CD4-positive, alpha-beta T cell treated with Interleukin-4 for 4 hours (primary cell): Measurements from ENCODE around the gene IGLL1.
"Not testable (repeated sequence)": the region's sequence is repeated elsewhere in the genome, so short reads cannot be mapped to it uniquely, and the experiment has no call there.

Experiments
- DNase-seq: peaks from one replicate; pipeline ENCODE4 v3.0.0-alpha.2; 2020

IGLL1 gene

GRCh38 chr22:23591201-23591791, 11.2 kb upstream of the IGLL1 start:
- peak; percentile 31 for DNase-seq

- DNase-seq: no peak
Measured at GRCh38 chr22:23583836-23584235, 3.7 kb upstream of the IGLL1 start.

GRCh38 chr22:23583153-23583552, 3.1 kb upstream of the IGLL1 start:
- no peak for DNase-seq

- DNase-seq: no peak
Measured at GRCh38 chr22:23581260-23581650, 1.2 kb upstream of the IGLL1 start.

GRCh38 chr22:23580576-23581259, 628 bp upstream of the IGLL1 start:
- DNase-seq: no peak

- DNase-seq: no peak
Measured at GRCh38 chr22:23579280-23579679, 810 bp downstream of the IGLL1 start.

GRCh38 chr22:23578306-23578705, 1.8 kb downstream of the IGLL1 start:
- DNase-seq: no peak

- DNase-seq: no peak
Measured at GRCh38 chr22:23576681-23577080, 3.4 kb downstream of the IGLL1 start.

- DNase-seq: no peak
Measured at GRCh38 chr22:23575601-23576000, 4.5 kb downstream of the IGLL1 start.

GRCh38 chr22:23574877-23575276, 5.2 kb downstream of the IGLL1 start:
- DNase-seq: no peak

GRCh38 chr22:23574371-23574811, 5.7 kb downstream of the IGLL1 start:
- DNase-seq: no peak

- DNase-seq: not testable (repeated sequence)
Measured at GRCh38 chr22:23573701-23574235, 6.3 kb downstream of the IGLL1 start.

- DNase-seq: not testable (repeated sequence)
Measured at GRCh38 chr22:23573106-23573505, 7.0 kb downstream of the IGLL1 start.

- no peak for DNase-seq
Measured at GRCh38 chr22:23571486-23571885, 8.6 kb downstream of the IGLL1 start.

GRCh38 chr22:23570681-23571080, 9.4 kb downstream of the IGLL1 start:
- DNase-seq: no peak

- no peak for DNase-seq
Measured at GRCh38 chr22:23569716-23570115, 10.4 kb downstream of the IGLL1 start.

- no peak for DNase-seq
Measured at GRCh38 chr22:23569291-23569690, 10.8 kb downstream of the IGLL1 start.

GRCh38 chr22:23566705-23567475, 13.2 kb downstream of the IGLL1 start:
- no peak for DNase-seq

- no peak for DNase-seq
Measured at GRCh38 chr22:23565915-23566704, 14.0 kb downstream of the IGLL1 start.

GRCh38 chr22:23565305-23565914, 14.7 kb downstream of the IGLL1 start:
- no peak for DNase-seq

- no peak for DNase-seq
Measured at GRCh38 chr22:23564276-23564675, 15.8 kb downstream of the IGLL1 start.

GRCh38 chr22:23563111-23563510, 17.0 kb downstream of the IGLL1 start:
- no peak for DNase-seq
